ENCODE data around the gene SLC4A5.

SLC4A5 gene

GRCh38 chr2:74168739-74169138 is 174.5 kb downstream of the SLC4A5 start:
- no peak for DNase-seq (ENCODE audit: low read depth in 3 of 3, low spot score in 1 of 3)

Data from stimulated activated CD4-positive, alpha-beta T cell treated with anti-CD3 and anti-CD28 coated beads, TNF-alpha, amount 100 ng/mL, for 1 hour (primary cell).